GM18858 (cell line): ENCODE data around the gene TRPM2.
"Not testable (repeated sequence)": the region's sequence is repeated elsewhere in the genome, so short reads cannot be mapped to it uniquely, and the experiment has no call there.

Experiments
- ATAC-seq: cut with Tn5 transposase; IDR thresholded peaks from one replicate; pipeline ENCODE4 v1.9.1; 2021; ENCODE audit not compliant: unreplicated experiment

Gene TRPM2

DNA sequence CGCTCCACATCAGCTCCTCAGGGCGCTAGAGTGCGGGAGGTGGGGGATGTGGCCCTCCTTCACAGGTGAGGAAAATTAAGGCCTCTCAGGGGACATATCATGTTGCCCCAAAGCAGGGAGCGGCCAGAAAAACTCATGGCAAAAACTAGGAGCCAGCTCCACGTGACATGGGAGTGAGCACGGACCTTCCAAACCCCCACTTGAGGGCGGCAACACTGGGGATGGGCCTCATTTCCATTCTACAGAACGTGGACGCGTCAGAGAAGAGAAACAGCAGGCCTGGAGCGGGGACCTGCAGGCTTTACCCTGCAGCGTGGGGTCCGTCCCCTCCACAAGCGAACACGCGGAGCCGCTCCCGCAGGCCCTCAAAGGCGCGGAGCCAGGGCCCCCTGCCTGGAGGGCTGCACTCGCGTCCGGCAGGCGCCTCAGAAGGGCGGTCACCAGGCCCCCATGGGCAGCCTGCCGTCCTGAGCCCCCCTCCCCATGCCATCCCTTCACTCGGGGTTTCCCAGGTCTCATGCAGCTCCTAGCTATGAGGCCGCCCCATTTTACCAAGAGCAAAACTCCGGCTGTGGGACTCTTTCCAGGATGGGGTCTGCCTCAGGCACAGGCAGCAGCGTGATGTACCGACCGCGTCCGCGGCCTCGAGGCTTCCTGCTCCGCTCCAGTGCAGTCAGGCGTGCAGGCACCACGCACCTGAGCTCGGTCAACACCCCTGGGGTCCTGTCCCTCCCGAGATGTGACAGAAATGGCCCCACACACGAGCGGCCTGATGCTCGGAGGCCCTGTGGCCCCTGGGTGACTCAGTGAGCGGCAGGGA lies 19.7 kb upstream of the TRPM2 start:
- no peak for ATAC-seq

DNA sequence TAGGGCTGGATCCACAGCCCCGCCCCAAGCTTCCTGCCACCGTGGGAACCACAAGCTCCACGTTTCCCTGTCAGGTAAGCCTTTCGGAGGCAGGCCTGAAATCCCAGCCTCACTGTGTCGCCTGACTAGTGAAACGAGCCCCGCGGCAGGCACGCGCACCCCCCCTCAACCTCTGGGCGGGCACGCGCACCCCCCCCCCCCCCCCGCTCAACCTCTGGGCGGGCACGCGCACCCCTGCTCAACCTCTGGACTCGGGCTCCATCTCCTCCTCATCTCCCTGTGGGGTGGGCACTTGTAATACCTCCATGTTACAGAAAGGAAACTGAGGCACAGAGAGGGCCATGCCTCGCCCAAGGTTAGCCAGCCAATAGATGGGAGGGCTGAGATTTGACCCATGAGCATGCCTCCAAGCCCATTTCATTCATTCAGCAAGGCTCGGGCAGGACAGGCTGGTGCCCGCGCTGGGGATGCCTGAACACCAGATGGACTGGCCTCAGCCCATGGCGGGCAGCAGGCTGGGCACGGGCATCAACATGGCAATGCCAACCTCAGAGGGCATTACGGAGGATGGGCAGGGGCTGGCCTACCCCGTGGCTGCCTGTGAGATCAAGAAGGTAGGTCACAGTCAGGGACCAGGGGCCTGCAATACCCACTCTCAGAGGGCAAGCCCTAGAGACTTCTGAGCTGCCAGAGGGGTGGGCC lies 18.9 kb upstream of the TRPM2 start:
- no peak for ATAC-seq

DNA sequence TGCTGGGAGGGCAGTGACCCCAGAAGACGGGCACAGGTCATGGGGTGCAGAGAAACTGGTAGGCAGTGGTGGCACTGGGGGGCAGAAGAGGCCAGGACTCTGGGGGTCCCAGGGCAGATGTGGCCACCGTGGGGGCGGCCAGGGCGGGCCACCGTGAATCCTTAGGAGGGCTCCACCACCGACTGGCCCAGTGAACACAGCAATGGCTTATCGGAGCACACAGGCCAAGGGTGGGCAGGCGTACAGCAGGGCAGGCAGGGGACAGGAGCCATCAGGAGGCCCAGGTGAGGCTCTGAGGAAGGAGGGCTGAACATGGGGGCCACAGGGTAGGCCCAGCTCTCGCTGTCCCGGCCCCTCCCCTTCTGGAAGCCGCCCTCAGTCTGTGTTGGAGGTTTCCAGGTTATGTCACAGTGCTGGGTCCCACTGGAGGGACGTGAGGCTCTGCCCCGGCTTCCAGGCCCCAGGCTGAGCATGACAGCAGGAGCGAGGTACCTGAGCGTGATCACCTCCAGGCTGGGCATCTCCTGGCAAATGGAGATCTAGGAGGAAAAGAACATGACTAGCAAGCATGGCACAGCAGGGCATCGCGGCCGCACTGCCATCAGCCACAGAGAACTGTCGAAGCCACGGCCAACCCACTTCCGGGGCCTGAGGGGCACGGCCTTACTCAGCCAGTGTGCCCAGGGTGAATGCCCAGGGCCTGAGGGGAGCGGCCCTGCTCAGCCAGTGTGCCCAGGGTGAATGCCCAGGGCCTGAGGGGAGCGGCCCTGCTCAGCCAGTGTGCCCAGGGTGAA lies 18.0 kb upstream of the TRPM2 start:
- ATAC-seq = no peak

DNA sequence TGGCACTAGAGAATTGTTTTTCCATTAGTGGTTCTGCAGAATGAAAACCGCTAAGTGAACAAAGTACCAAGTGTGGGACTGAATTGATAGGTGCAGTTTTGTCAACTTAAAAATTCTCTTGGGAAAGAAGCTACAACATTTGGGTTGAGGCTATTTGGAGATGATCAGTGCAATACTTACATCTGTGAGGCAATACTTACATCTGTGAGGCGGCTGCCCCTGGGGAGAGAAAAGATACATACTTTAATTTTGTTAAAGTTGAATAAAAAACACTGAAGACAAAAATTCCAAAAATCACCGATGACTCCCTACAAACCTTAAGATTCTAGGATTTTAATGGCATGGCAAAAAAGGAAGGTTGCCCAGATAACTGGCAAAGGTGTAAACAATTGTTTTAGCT lies 16.0 kb upstream of the TRPM2 start:
- no peak for ATAC-seq

DNA sequence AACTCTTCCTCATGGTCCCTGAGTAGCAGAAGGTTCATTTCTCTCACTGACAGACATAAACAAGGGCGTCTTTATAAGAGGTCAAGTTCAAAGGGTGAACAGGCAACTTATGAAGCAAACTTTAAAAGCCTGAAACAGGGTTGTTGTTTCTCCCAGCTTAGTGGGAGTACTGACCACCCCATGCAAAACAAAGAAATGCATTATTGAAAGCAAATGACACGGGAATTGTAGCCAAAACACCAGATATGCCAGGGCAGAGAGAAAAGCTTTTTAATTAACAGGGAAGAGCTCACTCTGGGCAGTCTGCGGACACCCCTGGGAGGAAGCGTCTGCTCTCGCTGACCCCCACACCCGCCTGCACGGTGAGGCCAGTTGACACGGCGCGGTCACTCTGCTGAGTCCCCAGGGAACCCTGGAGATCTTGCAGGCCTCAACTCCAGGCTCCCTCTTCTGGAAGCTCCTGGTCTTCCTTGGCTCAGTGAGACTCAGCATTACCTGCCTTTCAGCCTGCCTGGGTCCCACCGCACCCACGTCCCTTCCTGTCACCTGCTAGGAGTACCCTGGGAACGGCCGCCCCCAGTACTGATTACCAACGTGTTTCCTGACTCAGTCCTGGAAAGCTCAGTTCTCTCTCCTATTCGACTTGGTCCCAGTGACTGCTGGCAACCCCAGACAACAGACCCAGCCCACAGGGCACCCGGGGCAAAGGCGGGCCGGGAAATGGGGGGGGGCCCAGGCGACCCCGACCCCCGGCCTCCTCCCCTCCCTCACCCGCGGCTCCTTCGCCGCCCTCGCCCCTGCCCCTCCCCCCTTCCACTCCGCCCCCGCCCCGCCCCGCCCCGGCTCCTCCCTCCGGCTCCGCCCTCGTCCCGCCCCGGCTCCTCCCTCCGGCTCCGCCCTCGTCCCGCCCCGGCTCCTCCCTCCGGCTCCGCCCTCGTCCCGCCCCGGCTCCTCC lies 15.2 kb upstream of the TRPM2 start:
- no peak for ATAC-seq

DNA sequence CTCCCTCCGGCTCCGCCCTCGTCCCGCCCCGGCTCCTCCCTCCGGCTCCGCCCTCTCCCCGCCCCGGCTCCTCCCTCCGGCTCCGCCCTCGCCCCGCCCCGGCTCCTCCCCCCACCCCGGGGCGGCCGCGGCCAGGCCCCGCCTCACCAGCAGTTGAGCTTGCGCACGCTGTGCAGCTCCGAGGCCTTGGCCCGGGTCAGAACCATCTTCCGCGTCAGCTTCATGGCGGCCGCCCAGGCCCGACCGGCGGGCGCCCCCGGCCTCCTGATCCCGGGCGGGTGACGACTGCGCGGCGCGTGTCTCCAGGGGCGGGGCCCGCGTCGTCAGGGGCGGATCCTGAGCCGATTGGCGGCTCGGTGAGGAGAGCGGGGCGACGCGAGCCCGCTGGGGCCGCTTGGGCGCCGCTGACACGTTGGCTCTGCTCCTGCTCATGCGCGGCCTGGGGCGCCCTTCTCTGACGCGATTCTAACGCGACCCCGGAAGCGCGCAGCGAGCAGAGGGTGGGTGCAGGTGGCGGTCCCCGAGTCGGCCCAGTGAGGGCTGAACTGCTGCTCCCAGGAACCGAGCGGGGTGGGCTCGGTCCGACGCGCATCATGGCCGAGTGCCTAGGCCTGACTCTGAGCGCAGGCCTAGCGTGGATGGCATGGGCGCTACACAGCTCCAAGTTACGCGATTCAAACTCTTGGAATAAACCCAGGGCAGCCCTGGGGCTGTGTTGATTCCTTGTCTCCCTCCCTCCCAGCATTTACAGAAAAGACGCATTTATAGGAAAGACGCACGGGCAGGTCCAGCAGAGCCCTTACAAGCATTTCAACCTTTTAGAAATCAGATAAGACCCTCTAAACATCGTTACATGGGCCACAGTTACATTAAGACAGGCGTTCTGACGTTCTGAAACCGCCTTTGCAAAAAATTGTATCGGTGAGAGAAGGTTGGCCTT lies 14.2 kb upstream of the TRPM2 start, which contains the start of gene CFAP410:
Gene CFAP410 (minus strand): TSS at position 420 of the 940 bp plus-strand sequence. CDS start 196 bp downstream, at position 224.
- peak; percentile 80 for ATAC-seq

DNA sequence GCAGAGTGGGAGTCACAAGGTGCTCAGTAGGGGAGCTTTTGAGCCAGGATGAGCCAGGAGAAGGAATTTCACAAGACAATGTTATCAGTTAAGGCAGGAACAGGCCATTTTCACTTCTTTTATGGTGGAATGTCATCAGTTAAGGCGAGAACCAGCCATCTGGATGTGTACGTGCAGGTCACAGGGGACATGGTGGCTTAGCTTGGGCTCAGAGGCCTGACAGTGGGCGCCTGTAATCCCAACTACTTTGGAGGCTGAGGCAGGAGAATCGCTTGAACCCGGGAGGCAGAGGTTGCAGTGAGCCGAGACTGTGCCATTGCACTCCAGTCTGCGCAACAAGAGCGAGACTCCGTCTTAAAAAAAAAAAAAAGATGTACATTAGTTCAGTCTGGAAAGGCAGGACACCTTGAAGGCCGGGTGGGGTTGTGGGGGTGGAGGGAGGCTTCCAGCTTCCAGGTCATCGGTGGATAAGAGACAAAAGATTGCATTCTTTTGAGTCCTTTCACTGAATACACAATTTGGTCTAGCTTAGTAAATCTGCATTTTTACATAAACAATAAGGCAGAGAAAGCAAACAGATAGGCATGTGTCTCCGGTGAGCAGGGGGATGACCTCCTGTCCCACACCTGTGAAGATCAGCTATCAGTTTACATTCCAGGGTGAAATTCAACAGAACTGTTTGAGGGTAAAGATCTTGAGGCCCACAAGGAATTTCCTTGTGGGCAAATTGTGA lies 11.5 kb upstream of the TRPM2 start:
- ATAC-seq = not testable (repeated sequence)

DNA sequence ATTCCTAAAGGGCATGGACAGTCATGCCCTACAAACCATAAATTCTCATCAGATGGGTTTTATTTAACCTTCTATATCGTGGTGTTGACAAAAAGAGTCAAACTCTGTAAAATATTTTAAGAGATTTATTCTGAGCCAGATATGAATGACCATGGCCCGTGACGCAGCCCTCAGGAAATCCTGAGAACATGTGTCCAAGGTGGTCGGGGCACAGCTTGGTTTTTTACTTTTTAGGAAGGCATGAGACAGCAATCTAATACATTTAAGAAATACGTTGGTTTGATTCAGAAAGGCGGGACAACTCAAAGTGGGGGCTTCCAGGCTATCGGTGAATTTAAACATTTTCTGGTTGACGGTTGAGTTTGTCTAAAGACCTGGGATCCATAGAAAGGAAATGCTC lies 10.4 kb upstream of the TRPM2 start:
- ATAC-seq = not testable (repeated sequence)

DNA sequence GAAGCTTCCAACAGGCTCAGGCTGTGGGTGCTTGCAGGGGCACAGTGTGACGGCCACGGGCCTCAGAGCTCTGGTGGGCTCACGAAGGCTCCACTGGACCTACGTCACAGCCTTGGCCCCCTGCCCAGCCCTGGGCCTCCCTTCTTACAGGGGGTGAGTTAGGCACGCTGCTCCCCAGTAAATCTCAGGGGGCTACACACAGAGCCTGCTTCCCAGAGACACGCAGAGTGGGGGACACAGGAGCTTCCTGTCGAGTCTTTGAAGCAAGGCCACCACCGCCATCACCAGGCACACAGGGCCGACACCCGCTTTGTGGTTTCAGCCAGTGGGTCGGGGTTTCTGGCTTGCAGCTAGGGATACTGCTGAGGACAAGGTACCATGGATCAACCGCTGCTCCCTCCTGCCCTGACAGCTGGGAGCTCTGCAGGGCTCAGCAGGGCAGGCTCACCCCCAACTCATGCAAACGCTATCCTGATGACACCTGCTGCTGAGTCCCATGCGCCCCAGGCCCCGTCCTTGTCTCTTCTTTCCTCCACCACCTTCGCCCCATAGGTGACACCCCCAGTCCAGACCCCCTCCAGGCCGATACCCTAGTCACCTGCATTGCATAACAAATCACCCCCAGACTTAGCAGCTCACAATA lies 8.8 kb upstream of the TRPM2 start:
- ATAC-seq = no peak

DNA sequence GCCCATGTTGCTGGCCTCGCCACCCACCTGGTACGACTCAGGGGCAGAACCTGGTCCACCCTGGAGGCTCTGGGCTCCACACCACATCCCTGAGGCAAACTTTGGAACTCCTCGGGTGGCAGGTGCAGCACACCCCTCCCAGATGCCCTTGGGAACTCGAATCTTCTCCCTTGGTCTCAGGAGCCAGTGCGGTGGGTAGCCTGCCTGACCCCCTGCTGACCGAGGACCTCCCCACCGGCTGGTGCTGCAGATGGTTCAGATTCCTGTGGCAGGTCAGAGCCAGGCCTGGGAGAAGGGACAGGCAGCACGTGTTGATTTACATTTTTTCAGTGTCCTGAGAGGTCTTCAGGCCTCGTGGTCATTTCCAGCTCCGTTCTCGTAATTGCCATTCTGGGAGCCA lies 7.9 kb upstream of the TRPM2 start:
- no peak for ATAC-seq

DNA sequence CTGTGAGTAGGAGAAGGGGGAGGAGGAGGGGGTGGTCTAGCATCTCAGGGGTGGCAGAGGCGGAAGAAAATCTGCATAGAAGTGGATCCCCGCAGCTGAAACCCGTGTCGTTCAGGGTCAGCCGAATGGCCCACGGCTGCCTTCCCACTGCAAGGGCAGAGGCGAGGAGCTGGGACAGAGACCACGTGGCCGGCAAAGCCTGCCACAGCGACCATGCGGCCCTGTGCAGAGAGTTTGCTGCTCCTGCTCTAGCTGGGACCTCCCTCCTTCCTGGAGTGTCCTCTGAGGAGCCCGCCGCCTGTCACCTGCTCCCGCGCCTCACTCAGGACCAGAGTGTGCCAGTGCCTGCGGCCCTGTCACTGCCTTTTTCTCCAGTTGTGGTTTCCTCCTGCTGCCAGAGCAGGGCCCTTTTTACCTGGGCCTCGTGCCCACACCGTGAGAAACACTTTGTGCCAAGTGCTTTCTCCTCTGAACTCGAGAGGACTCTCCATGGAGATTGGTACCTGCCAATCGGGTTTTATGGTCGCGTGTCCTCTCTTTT lies 5.4 kb upstream of the TRPM2 start:
- no peak for ATAC-seq

DNA sequence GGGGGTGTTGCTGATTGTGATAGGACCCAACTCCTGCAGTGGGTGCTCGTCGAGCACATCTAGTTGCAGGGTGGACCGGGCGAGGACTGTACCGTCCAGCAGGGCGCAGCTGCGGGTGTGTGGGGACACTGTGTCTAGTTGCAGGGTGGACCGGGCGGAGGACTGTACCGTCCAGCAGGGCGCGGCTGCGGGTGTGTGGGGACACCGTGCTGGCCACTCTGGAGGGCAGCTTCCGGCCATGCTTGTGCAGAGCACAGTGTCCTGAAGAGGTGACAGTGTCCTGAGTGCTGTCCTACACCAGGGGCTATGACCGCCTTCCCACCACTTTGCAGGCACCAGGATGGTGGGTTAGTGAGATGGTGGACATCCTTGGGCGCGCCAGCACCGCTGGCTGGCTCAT lies 4.6 kb upstream of the TRPM2 start:
- no peak for ATAC-seq

DNA sequence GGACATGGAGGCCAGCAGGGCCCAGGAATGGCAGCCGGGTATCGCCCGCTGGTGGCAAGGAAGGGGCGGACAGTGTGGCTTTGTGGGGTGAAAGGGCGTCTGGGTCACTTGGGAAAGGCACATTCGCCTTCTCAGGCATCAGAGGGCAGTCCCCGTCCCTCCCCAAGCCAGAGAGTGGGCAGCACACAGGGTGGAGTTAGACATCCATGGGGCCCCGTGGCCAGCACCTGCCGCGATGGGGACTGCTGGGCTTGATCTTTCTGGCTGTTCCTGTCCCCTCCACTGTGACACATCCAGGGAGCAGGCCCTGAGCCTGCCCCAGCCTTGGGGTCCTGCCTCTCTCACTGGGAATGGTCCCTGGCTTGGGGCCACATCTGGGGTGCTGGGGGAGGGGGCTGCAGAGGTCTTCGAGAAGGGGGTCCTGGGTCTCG lies 4.0 kb upstream of the TRPM2 start:
- ATAC-seq = no peak

DNA sequence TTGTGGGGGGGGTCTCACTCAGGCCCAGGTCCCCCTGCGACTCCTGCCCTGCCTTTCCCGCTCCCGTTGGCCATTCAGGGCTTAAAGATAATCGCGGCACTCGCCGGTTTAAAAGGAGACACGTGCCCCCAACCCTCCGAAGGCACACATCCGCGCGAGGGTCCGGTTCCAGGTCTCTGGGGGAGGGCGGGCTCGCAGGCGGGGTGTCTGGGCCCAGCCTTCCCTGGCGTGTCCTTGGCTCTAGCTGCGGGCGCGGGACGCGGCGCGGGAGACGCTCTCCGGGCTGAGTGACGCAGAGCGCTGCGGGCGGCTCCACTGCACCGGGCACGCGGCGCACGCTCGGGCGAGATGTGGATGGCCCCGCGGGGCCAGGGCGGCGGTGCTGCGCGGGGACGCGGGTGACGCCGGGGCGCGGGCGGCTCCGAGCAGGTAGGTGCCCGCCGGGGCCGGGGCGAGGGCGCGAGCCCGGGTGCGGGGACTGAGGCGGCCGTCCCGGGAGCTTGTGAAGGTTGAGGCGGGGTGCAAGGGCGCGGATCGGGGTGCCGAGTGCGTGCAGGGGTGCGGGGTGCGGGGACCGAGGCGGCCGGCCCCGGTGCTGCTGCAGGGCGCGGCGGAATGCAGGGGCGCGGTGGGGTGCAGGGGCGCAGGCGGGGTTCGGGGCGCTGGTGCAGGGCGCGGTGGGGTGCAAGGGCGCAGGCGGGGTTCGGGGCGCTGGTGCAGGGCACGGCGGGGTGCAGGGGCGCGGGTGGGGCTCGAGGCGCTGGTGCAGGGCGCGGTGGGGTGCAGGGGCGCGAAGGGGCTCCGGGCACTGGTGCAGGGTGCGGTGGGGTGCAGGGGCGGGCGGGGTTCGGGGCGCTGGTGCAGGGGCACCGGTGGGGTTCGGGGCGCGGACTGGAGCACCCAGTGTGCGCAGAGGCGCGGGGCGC lies 3.3 kb upstream of the TRPM2 start:
- no peak for ATAC-seq

DNA sequence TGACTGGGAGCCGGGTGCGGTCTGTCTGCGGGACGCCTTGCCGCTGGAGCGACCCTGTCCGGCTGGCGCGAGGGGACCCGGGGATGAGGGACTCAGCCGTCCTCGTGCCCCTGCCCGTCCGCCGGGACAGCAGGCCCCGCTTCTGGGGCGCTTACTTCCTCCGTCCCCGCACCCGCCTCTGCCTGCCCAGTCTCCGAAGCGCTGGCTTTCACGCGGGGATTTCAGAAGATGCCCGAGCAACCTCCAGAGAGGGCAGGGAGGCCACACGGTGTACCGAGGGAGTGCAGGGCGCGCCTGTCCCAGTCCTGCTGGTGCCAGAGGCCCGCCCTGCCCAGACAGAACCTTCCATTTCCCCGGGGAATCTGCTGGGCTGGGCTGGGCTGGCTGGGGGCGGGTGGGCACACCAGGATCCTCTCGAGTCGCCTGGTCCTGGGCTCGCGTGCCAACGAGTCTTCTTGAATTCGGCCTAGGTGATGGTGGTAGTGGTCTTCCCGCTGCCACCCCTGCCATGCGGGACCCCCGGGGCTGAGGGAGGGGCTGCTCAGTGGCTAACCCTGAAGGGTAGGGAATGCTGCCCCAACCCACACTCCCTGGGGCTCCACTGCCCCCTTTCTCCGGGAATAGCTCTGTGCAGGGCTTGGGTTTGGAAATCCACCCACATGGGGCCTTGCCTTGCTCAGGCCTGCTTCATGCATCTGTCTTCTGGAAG lies 2.5 kb upstream of the TRPM2 start:
- ATAC-seq = no peak
